PC-3 (cell line): ENCODE measurements around the gene SCUBE1. TPM values are rescaled to one million over a fixed set of nuclear protein-coding genes. Genes with fewer than 3 reads are reported as not detected.

Experiments used
- ATAC-seq: fragments of 200-7000 bp; cut with Tn5 transposase; 2 replicates; pipeline ENCODE4 v1.9.1; 2020; ENCODE audit warnings: mild to moderate bottlenecking, moderate library complexity
- BruUV-seq: library from RNA; stranded (reverse); fragments of 400-500 nt; replicated peaks from 2 replicates; lab custom pipeline; 2021; lab: Mats Ljungman, UMichigan
- CTCF ChIA-PET: fragments of 300-600 bp; sonication (Branson Sonifier 250); formaldehyde crosslinking; loops from one replicate; lab custom pipeline; 2022; ENCODE audit warnings: antibody characterized with exemption; lab: Charles Lee
- POLR2A ChIA-PET: fragments of 300-600 bp; sonication (Branson Sonifier 250); formaldehyde crosslinking; loops from one replicate; lab custom pipeline; 2022; ENCODE audit warnings: antibody characterized with exemption; ENCODE audit not compliant: unreplicated experiment; lab: Charles Lee
- DNase-seq: peaks from one replicate; pipeline ENCODE4 v3.0.0-alpha.2; 2015
- H2AFZ ChIP-seq: fragments of 300-600 bp; sonication (generic); 2 replicates; pipeline ENCODE4 v1.6.0; 2016; ENCODE audit warnings: antibody characterized with exemption, low read length
- H3F3A ChIP-seq: fragments of 300-600 bp; sonication (generic); one replicate; pipeline ENCODE4 v1.6.0; 2017; ENCODE audit warnings: antibody characterized with exemption, low read length, control low read depth, mild to moderate bottlenecking; ENCODE audit not compliant: unreplicated experiment
- H3K27ac ChIP-seq: fragments of 300-600 bp; sonication (generic); 2 replicates; pipeline ENCODE4 v1.5.1; 2016; ENCODE audit warnings: mild to moderate bottlenecking, low read length
- H3K27me3 ChIP-seq: fragments of 300-600 bp; sonication (generic); 2 replicates; pipeline ENCODE4 v1.6.1; 2016; ENCODE audit warnings: low read length, mixed read lengths
- H3K36me3 ChIP-seq: fragments of 300-600 bp; sonication (generic); 2 replicates; pipeline ENCODE4 v1.6.1; 2016; ENCODE audit warnings: low read depth, mixed run types, low read length, mixed read lengths
- H3K4me1 ChIP-seq: fragments of 300-600 bp; sonication (generic); 2 replicates; pipeline ENCODE4 v1.5.1; 2016; ENCODE audit warnings: low read length; ENCODE audit not compliant: insufficient read depth
- H3K4me2 ChIP-seq: fragments of 300-600 bp; sonication (generic); 2 replicates; pipeline ENCODE4 v1.6.0; 2016; ENCODE audit warnings: low read length
- H3K4me3 ChIP-seq: fragments of 300-600 bp; sonication (generic); 2 replicates; pipeline ENCODE4 v1.5.1; 2016; ENCODE audit warnings: mild to moderate bottlenecking, low read length, mixed read lengths
- H3K79me2 ChIP-seq: fragments of 300-600 bp; sonication (generic); 2 replicates; pipeline ENCODE4 v1.6.1; 2017; ENCODE audit warnings: low read length, mixed read lengths
- H3K9ac ChIP-seq: fragments of 300-600 bp; sonication (generic); 2 replicates; pipeline ENCODE4 v1.6.0; 2016; ENCODE audit warnings: mild to moderate bottlenecking, low read length
- H3K9me2 ChIP-seq: fragments of 300-600 bp; sonication (generic); replicated peaks from 2 replicates; pipeline ENCODE4 v1.6.1; 2016; ENCODE audit warnings: mixed run types, low read length, mixed read lengths
- H3K9me3 ChIP-seq: fragments of 300-600 bp; sonication (generic); 2 replicates; pipeline ENCODE4 v1.6.1; 2016; ENCODE audit warnings: low read length, mixed read lengths
- H4K20me1 ChIP-seq: fragments of 300-600 bp; sonication (generic); 2 replicates; pipeline ENCODE4 v1.6.1; 2016; ENCODE audit warnings: low read length, mixed read lengths
- EZH2 ChIP-seq: fragments of 300-600 bp; sonication (generic); IDR thresholded peaks from one replicate; pipeline ENCODE4 v1.6.1; 2017; ENCODE audit warnings: antibody characterized with exemption, mild to moderate bottlenecking, low read length; ENCODE audit not compliant: unreplicated experiment
- EZH2phosphoT487 ChIP-seq: fragments of 300-600 bp; sonication (generic); IDR thresholded peaks from 2 replicates; pipeline ENCODE4 v1.6.1; 2018; ENCODE audit warnings: mild to moderate bottlenecking, antibody characterized with exemption, low read length, borderline replicate concordance
- intact Hi-C: fragments of 100-400 bp; cut with micrococcal nuclease; formaldehyde crosslinking; loops from 2 replicates; pipeline ENCODE4 v1.9.0; 2023
- total RNA-seq: library from RNA; depleted of rRNA; stranded (reverse); fragments of >200 nt; gene quantifications from 2 replicates; pipeline ENCODE4 v1.2.3, GENCODE V29; 2014
- TF ChIP-seq, protein P1 (sequence below): fragments of 300-600 bp; sonication (generic); conservative IDR thresholded peaks from 2 replicates; pipeline ENCODE4 v1.5.1; 2017; ENCODE audit warnings: antibody characterized with exemption, low read depth, mild to moderate bottlenecking, low read length

Gene SCUBE1
- total RNA-seq, 1 experiment from 2014 or later, result not detected

GRCh38 chr22:43304831-43305590 lies 38.2 kb downstream of the SCUBE1 start:
- no TSS peak for BruUV-seq
- no peaks in the 10 kb centered on the region for H3K9me2 ChIP-seq
- ChIA-PET POLR2A (no interaction called here), CTCF (no interaction called here)
- peaks cover 19% of the 10 kb centered on the region for H3K27me3 ChIP-seq
- intact Hi-C loops, result no loop called here
- ATAC-seq (no peak), DNase-seq (no peak)
- TF ChIP-seq EZH2, result no peak
- H4K20me1 ChIP-seq, result no peaks in the 10 kb centered on the region
- no peaks in the 10 kb centered on the region for H3F3A ChIP-seq
- H3K79me2 ChIP-seq, result no peaks in the 10 kb centered on the region
- no peak overlapping the region for H2AFZ ChIP-seq
- no peak overlapping the region for H3K9ac ChIP-seq
- no peak overlapping the region for H3K4me3 ChIP-seq
- H3K27ac ChIP-seq, result no peak overlapping the region
- H3K36me3 ChIP-seq, result no peaks in the 10 kb centered on the region
- H3K4me2 ChIP-seq, result no peak overlapping the region
- H3K4me1 ChIP-seq, result no peaks in the 10 kb centered on the region
- H3K9me3 ChIP-seq, result no peaks in the 10 kb centered on the region

DNA sequence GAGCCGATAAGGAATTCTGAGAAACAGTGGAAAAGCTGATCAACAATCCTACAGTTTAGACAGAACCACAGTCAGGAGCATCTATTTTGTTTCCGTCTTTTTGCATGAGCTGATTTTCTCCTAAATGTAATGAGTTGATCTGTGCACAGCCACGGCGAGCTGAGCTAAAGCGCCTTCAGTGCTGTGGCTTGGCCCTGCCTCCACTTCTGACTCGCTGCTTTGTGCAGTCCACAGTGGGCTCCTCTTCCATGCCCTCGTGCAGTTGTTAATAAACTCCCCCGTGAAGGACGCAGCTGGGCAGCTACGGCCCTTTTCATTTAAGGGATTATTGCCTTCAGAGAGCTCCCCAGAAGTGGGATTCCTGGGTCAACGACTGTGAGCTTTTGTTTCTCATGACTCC lies 39.4 kb downstream of the SCUBE1 start:
- DNase-seq (no peak), ATAC-seq (no peak)
- H3F3A ChIP-seq, result no peaks in the 10 kb centered on the region
- no peaks in the 10 kb centered on the region for H3K9me2 ChIP-seq
- CTCF ChIA-PET, result no interaction called here
- POLR2A ChIA-PET, result no interaction called here
- H3K4me3 ChIP-seq, result no peak overlapping the region
- BruUV-seq, result no TSS peak
- TF ChIP-seq, protein P1, sequence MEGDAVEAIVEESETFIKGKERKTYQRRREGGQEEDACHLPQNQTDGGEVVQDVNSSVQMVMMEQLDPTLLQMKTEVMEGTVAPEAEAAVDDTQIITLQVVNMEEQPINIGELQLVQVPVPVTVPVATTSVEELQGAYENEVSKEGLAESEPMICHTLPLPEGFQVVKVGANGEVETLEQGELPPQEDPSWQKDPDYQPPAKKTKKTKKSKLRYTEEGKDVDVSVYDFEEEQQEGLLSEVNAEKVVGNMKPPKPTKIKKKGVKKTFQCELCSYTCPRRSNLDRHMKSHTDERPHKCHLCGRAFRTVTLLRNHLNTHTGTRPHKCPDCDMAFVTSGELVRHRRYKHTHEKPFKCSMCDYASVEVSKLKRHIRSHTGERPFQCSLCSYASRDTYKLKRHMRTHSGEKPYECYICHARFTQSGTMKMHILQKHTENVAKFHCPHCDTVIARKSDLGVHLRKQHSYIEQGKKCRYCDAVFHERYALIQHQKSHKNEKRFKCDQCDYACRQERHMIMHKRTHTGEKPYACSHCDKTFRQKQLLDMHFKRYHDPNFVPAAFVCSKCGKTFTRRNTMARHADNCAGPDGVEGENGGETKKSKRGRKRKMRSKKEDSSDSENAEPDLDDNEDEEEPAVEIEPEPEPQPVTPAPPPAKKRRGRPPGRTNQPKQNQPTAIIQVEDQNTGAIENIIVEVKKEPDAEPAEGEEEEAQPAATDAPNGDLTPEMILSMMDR, result no peak
- TF ChIP-seq EZH2 (no peak), EZH2phosphoT487 (no peak)
- H2AFZ ChIP-seq, result no peak overlapping the region
- no peak overlapping the region for H3K27ac ChIP-seq
- no peak overlapping the region for H3K4me2 ChIP-seq
- no peaks in the 10 kb centered on the region for H3K79me2 ChIP-seq
- no peaks in the 10 kb centered on the region for H3K36me3 ChIP-seq
- no peaks in the 10 kb centered on the region for H4K20me1 ChIP-seq
- intact Hi-C loops, result no loop called here
- H3K27me3 ChIP-seq, result peaks cover 19% of the 10 kb centered on the region
- no peaks in the 10 kb centered on the region for H3K9me3 ChIP-seq
- H3K4me1 ChIP-seq, result no peaks in the 10 kb centered on the region
- no peak overlapping the region for H3K9ac ChIP-seq

DNA sequence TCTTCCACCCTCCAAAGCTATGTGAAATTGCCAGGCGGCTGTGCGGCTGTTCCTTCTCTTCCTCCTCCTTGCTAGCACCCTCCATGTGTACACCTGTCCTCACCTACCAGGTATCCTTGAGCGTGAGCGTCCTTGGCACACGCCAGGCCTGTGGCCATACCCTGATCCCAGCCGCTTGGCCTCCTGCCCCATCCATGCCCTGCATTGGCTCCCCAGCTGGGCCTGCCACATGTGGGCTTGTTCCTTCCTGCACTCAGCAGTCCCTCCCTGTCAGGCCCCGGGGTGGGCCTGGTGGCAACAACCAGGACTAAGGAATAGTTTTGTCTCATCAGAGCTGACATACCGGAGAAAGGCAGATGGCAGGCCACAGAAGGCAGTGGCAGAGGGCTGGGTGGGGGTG lies 40.0 kb downstream of the SCUBE1 start:
- Histone ChIP-seq H3K9ac (no peak overlapping the region), H3K27ac (no peak overlapping the region), H3K9me2 (no peaks in the 10 kb centered on the region), H3K4me2 (no peak overlapping the region), H3K4me3 (no peak overlapping the region), H3K36me3 (no peaks in the 10 kb centered on the region), H3K27me3 (peaks cover 19% of the 10 kb centered on the region), H3F3A (no peaks in the 10 kb centered on the region), H3K9me3 (no peaks in the 10 kb centered on the region), H2AFZ (no peak overlapping the region), H3K4me1 (no peaks in the 10 kb centered on the region), H4K20me1 (no peaks in the 10 kb centered on the region), H3K79me2 (no peaks in the 10 kb centered on the region)
- no TSS peak for BruUV-seq
- DNase-seq (no peak), ATAC-seq (no peak)
- POLR2A ChIA-PET, result no interaction called here
- CTCF ChIA-PET, result no interaction called here
- intact Hi-C loops, result no loop called here
- TF ChIP-seq, protein P1, result no peak
- TF ChIP-seq EZH2, result no peak
- TF ChIP-seq EZH2phosphoT487, result no peak
